Central memory CD4-positive, alpha-beta T cell (primary cell): ENCODE measurements around the gene LRWD1.

ENCODE experiments used
- DNase-seq: peaks from one replicate; pipeline ENCODE4 v3.0.0; 2022
- total RNA-seq, 3 experiments: gene quantifications; one replicate each; lab custom pipeline; 2026; lab: John Stamatoyannopoulos, UW

LRWD1 gene
- 20.8 to 53.6 (median 20.8) reads per million in 3 experiments for total RNA-seq

DNA sequence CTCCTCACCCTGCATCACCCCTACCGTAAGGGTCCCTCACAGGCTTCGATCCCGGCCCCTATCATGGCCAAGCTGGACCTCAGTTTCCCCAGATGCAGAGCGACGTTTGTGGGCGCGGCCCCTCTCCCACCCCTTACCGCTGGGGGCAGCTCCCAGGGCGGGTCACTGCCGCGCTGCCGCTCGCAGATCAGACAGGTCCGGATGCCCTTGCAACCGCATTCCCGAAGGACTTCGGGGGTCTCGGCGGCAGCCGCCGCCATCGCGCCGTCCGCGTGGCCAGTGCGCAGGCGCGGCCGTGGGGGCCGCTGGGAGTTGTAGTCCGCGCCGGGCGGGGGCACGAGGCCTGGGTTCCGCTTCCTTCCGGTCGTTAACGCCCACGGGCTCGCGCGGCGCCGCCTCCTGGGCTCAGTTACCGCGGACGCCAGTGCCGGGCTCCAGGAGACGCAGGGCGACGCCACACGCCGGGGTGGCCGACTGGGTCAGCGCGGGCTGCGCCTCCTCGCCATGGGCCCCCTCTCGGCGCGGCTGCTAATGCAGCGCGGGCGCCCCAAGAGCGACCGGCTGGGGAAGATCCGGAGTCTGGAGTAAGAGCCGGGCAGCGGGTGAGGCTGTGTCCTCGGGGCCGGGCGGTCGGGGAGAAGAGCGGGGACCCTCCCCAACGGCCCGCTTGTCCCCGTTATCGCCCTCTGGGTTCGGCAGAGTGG is at the start of gene LRWD1, which contains the start of gene ALKBH4:
LRWD1 (plus strand) TSS at position 408 of the 704 bp plus-strand sequence; CDS start at position 505, 97 bp downstream.
ALKBH4 (minus strand) TSS at position 287 of the 704 bp plus-strand sequence; CDS start at position 260, 27 bp downstream.
- peak; percentile 89 for DNase-seq

GRCh38 chr7:102415685-102416225 is 49.0 kb upstream of the LRWD1 start:
- DNase-seq, result peak; percentile 61

DNA sequence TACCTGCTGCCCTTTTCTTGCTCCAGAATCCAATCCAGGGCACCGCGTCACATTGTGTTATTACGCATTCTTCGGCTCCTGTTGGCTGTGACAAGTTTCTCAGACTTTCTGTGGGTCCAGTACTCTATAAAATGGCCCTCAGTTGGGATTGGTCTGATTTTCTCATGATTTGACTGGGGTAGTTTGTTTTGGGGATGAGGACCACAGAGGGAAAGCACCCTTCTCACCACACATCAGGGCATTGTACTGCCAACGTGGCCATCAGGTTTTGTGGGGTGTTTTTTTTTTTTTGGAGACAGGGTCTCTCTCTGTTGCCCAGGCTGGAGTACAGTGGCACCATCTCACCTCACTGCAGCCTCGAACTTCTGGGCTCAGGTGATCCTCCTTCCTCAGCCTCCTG is 48.4 kb upstream of the LRWD1 start:
- DNase-seq, result no peak

GRCh38 chr7:102417105-102417504 is 47.7 kb upstream of the LRWD1 start:
- DNase-seq, result peak; percentile 45

DNA sequence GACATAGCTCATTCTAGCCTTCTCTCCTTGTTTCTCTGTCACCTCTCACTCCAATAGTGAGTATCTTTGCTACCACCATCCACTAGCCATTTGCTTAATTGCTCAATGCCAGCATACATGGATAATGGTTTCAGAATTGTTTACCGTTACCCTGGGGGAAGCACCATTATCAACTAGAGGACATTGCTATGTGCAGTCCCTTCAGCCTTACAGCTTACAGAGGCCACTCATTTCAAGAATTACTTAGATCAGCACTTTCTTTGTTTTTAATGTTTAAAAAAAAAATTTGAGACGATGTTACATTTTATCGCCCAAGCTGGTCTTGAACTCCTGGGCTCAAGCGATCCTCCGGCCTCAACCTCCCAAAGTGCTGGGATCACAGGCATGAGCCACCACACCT is 46.2 kb upstream of the LRWD1 start:
- no peak for DNase-seq

DNA sequence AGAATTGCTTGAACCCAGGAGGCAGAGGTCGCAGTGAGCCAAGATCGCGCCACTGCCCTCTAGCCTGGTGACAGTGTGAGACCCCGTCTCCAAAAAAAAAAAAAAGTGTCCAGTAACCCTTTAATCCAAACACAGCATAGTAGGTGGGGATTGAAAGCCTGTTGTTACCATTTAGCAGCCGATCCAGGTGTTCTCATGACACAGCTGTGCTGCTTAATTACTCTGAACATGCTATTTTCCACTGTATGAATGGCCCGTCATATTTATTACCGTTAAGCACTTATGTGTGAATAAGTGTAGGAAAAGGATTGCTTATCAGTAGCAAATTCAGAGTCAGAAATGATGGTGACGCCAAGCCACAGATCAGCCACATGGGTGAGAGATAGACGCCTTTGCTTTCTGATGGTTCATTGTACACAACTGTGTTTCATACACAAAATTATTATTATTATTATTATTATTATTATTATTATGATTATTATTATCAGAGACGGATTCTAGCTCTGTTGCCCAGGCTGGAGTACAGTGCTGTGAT is 43.0 kb upstream of the LRWD1 start:
- no peak for DNase-seq

GRCh38 chr7:102424129-102424551 is 40.6 kb upstream of the LRWD1 start:
- DNase-seq, result no peak

DNA sequence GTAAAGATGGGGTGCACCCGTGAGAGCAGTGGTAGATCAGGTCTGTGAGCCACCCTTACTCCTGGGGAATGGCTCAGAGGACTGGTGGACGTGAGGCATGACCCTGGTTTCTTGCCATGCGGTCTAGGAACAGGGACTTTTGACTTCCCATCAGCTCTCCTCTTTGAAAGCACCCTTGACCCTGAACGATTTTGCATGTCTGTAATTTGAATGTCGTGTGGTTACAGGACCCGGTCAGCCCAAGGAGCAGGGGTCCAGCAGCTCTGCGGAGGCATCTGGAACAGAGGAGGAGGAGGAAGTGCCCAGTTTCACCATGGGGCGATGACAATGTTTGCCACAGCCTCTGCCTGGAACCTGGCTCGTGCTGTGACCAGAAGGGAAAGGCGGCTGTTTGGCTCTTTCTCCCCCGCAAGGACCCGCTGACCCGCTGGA is 40.0 kb upstream of the LRWD1 start:
- DNase-seq, result no peak

- peak; percentile 85 for DNase-seq
These were observed 39.0 kb upstream of the LRWD1 start for GRCh38 chr7:102425639-102426267.

GRCh38 chr7:102426268-102427018 is 38.3 kb upstream of the LRWD1 start:
- peak; percentile 78 for DNase-seq

DNA sequence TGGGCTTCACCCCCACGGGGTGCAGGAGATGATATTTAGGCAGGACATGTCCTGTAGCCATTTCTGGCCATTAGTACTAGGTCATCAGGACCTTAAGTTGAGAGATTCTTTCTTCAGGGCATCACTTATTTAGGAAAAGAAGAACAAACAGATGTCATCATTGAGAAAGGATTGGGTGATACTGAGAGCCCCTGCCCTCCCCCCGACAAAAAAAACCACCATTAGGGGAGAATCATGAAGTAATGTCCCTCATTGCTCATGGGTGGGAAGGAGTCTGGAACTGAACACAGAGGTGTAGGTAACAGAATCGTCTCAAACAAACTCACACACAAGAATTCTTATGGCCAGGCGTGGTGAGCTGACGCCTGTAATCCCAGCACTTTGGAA is 37.8 kb upstream of the LRWD1 start:
- no peak for DNase-seq

GRCh38 chr7:102429141-102429899 is 35.5 kb upstream of the LRWD1 start:
- DNase-seq, result no peak

GRCh38 chr7:102431617-102432298 is 33.0 kb upstream of the LRWD1 start:
- peak; percentile 81 for DNase-seq

DNA sequence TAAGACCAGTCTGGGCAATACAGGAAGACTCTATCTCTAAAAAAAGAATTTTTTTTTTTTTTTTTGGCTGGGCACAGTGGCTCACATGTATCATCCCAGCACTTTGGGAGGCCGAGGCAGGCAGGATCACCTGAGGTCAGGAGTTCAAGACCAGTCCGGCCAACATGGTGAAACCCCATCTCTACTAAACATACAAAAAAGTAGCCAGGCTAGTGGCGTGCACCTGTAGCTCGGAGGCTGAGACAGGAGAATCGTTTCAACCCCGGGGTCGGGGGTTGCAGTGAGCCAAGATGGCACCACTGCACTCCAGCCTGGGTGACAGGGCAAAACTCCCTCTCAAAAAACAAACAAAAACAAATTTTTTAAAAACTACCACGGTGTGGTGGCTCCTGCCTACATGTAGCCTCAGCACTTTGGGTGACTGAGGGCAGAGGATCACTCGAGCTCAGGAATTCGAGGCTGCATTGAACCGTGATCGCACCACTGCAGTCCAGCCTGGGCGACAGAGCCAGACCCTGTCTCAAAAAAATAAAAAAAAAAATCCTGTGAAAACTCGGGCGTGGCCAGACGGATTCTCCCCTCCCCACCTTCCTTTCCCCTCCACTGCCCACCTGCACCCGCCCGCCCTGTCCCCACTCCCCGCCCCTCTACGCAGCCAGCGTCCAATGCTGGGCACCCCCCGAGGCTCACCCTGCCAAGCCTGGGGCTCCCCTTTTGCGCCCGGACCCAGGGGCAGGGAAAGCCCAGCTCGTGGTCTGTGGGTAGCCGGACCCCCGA is 32.2 kb upstream of the LRWD1 start:
- peak; percentile 29 for DNase-seq

- peak; percentile 84 for DNase-seq
These were observed 31.4 kb upstream of the LRWD1 start, which contains the start of gene ORAI2 for GRCh38 chr7:102433219-102434038. TSS of gene ORAI2 (plus strand) at chr7:102433575. CDS start at chr7:102438957, 5,382 bp downstream.

GRCh38 chr7:102434039-102434486 is 30.7 kb upstream of the LRWD1 start:
- DNase-seq, result peak; percentile 22

- DNase-seq, result no peak
These were observed 28.7 kb upstream of the LRWD1 start for GRCh38 chr7:102436118-102436517.

DNA sequence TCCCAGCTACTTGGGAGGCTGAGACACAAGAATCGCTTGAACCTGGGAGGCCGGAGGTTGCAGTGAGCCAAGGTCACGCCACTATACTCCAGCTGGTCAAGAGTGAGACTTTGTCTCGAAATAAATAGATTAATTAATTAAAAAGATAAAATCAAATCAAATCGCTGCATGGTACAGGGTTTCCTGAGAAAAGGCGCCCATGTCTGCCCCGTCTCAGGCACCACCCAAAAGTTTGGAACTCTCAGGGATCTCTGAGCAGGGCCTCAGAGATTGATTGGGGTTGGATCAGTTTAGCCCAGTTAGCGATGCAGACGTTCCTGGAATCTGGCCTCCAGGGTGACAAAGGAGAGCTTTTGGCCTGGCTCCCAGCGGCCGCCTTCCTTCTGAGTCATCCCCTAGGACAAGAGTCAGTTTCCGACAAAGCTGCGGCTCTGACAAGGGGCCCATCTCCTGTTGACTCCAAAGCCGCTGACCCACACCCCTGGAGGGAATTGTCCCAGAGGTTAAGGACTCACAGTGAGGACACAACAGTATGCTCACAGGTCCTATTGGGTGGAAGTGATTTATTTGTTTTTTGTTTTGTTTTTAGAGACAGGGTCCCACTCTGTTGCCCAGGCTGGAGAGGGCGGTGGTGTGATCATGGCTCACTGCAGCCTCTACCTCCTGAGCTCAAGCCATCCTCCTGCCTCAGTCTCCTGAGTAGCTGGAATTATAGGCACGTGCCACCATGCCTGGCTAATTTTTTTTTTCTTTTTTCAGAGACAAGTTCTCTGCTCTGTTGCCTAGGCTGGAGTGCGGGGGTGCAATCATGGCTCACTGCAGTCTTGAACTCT is 24.6 kb upstream of the LRWD1 start:
- DNase-seq, result no peak
